WTC11 (cell line): ENCODE measurements around the gene MACROD2. TPM values are rescaled to one million over a fixed set of nuclear protein-coding genes. Genes with fewer than 3 reads are reported as not detected.

ENCODE experiments used
- ATAC-seq: fragments of 200-7000 bp; cut with Tn5 transposase; 2 replicates; pipeline ENCODE4 v1.10.0; 2021; ENCODE audit warnings: mild to moderate bottlenecking, moderate library complexity
- CTCF ChIA-PET: fragments of 300-600 bp; sonication (Branson Sonifier 250); formaldehyde crosslinking; loops from one replicate; lab custom pipeline; 2021; ENCODE audit warnings: antibody characterized with exemption; lab: Charles Lee
- POLR2A ChIA-PET: fragments of 350-600 bp; sonication (Branson Sonifier 250); formaldehyde crosslinking; loops from one replicate; lab custom pipeline; 2021; ENCODE audit warnings: antibody characterized with exemption; lab: Charles Lee
- DNase-seq: peaks from one replicate; pipeline ENCODE4 v3.0.0; 2021; ENCODE audit warnings: low spot score
- H3K27ac Mint-ChIP-seq: 2 replicates; pipeline ENCODE4 v1.8.0; 2021; ENCODE audit warnings: mixed read lengths
- H3K27me3 Mint-ChIP-seq: 2 replicates; pipeline ENCODE4 v1.8.0; 2021; ENCODE audit warnings: low read depth, mild to moderate bottlenecking, moderate library complexity, mixed read lengths
- H3K36me3 Mint-ChIP-seq: 2 replicates; pipeline ENCODE4 v1.8.0; 2021; ENCODE audit warnings: mixed read lengths
- H3K4me1 Mint-ChIP-seq: 2 replicates; pipeline ENCODE4 v1.8.0; 2022; ENCODE audit warnings: mixed read lengths
- H3K4me3 Mint-ChIP-seq: 2 replicates; pipeline ENCODE4 v1.8.0; 2021; ENCODE audit warnings: mild to moderate bottlenecking, moderate library complexity, mixed read lengths
- H3K9me3 Mint-ChIP-seq: 2 replicates; pipeline ENCODE4 v1.8.0; 2021; ENCODE audit warnings: mixed read lengths
- EMX1 ChIP-seq: fragments of 250-450 bp; sonication (Bioruptor Pico); IDR thresholded peaks from 2 replicates; pipeline ENCODE4 v1.8.0; 2021; ENCODE audit warnings: mild to moderate bottlenecking
- MXD4 ChIP-seq: fragments of 250-450 bp; sonication (Bioruptor Pico); IDR thresholded peaks from 2 replicates; pipeline ENCODE4 v1.8.0; 2021; ENCODE audit warnings: mild to moderate bottlenecking, moderate library complexity, borderline replicate concordance
- RORB ChIP-seq: fragments of 250-450 bp; sonication (Bioruptor Pico); IDR thresholded peaks from 2 replicates; pipeline ENCODE4 v1.9.0; 2021; ENCODE audit warnings: mild to moderate bottlenecking
- SOX15 ChIP-seq: fragments of 250-450 bp; sonication (Bioruptor Pico); IDR thresholded peaks from 2 replicates; pipeline ENCODE4 v1.9.0; 2021; ENCODE audit warnings: mild to moderate bottlenecking
- TEAD1 ChIP-seq: sonication (generic); formaldehyde crosslinking; IDR thresholded peaks from 2 replicates; pipeline ENCODE4 v1.8.0; 2022; ENCODE audit warnings: mild to moderate bottlenecking, missing genetic modification reagents
- ZNF121 ChIP-seq: sonication (generic); formaldehyde crosslinking; IDR thresholded peaks from 2 replicates; pipeline ENCODE4 v1.8.0; 2023; ENCODE audit warnings: missing genetic modification reagents
- ZNF423 ChIP-seq: fragments of 250-450 bp; sonication (Bioruptor Pico); IDR thresholded peaks from 2 replicates; pipeline ENCODE4 v2.1.2; 2022; ENCODE audit warnings: mild to moderate bottlenecking, moderate library complexity
- ZNF671 ChIP-seq: fragments of 250-450 bp; sonication (Bioruptor Pico); IDR thresholded peaks from 2 replicates; pipeline ENCODE4 v1.8.0; 2021; ENCODE audit warnings: mild to moderate bottlenecking
- total RNA-seq: library from RNA; stranded (reverse); gene quantifications from 3 replicates; pipeline ENCODE4 v1.2.3, GENCODE V29; 2021
- TF ChIP-seq, protein P1 (sequence below): fragments of 250-450 bp; sonication (Bioruptor Pico); IDR thresholded peaks from 2 replicates; pipeline ENCODE4 v1.9.0; 2021; ENCODE audit warnings: mild to moderate bottlenecking
- TF ChIP-seq, protein P2 (sequence below): sonication (generic); formaldehyde crosslinking; IDR thresholded peaks from 2 replicates; pipeline ENCODE4 v1.8.1; 2022; ENCODE audit warnings: missing genetic modification reagents, borderline replicate concordance
- TF ChIP-seq, protein P3 (sequence below): sonication (generic); formaldehyde crosslinking; IDR thresholded peaks from 2 replicates; pipeline ENCODE4 v1.8.1; 2022; ENCODE audit warnings: low read depth, mild to moderate bottlenecking, moderate library complexity, missing genetic modification reagents, borderline replicate concordance
- TF ChIP-seq, protein P4 (sequence below): fragments of 250-450 bp; sonication (Bioruptor Pico); IDR thresholded peaks from 2 replicates; pipeline ENCODE4 v1.9.0; 2021; ENCODE audit warnings: mild to moderate bottlenecking, borderline replicate concordance
- TF ChIP-seq, protein P5 (sequence below): sonication (generic); formaldehyde crosslinking; IDR thresholded peaks from 2 replicates; pipeline ENCODE4 v1.8.1; 2023; ENCODE audit warnings: mild to moderate bottlenecking, missing genetic modification reagents
- TF ChIP-seq, protein P6 (sequence below): sonication (generic); formaldehyde crosslinking; IDR thresholded peaks from 2 replicates; pipeline ENCODE4 v1.8.0; 2023; ENCODE audit warnings: missing genetic modification reagents
- TF ChIP-seq, protein P7 (sequence below): sonication (generic); formaldehyde crosslinking; IDR thresholded peaks from 2 replicates; pipeline ENCODE4 v1.8.1; 2023; ENCODE audit warnings: mild to moderate bottlenecking, missing genetic modification reagents, borderline replicate concordance
- TF ChIP-seq, protein P8 (sequence below): sonication (generic); formaldehyde crosslinking; IDR thresholded peaks from 2 replicates; pipeline ENCODE4 v1.8.1; 2023; ENCODE audit warnings: mild to moderate bottlenecking, missing genetic modification reagents

MACROD2 gene
- total RNA-seq, 1 experiment from 2014 or later: 4.1 TPM

DNA sequence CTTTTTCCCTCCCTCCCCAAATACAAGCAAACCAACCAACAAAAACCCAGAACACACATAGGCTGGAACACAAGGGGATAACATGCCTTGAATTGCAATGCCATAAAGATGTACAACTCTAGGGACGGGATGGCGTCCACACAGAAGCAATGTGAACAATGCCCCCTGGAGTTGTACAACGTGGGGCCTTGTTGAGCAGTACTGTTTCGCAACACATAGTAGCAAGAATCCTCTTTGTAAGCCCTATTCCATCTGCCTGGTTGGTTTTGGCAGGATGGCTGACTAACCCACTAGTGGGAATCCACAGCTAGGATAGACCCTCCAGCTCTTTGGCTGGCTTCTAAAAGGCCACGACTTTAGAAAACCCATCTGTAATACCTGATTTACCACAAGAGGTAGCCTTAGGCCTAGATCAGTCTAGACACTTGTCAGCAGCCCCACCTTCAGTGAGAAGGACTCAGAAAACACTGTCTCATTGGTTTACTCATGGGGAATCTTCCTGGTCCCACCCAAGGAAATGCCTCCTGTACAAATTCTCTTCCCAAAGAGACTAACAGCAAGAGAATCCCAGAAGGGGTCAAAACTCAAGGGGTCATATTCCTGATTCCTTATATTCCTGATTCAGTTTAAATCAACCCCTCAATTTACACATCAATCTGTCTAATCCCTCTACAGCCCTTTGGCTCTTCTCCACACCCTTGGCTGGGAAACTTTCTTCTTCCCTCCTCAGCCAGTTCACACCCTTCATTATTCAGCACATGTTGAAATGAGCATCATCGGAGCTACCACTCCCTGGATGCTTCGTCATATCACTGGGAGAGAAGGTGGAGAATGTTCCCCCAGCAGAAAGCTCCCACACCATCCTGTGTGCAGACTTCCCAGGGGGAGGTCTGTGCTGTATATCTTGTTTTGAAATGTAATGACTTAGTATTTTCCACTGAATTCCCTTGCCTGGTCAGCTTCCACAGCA, 964.5 kb downstream of the MACROD2 start (continued):
- TF ChIP-seq, protein P1, sequence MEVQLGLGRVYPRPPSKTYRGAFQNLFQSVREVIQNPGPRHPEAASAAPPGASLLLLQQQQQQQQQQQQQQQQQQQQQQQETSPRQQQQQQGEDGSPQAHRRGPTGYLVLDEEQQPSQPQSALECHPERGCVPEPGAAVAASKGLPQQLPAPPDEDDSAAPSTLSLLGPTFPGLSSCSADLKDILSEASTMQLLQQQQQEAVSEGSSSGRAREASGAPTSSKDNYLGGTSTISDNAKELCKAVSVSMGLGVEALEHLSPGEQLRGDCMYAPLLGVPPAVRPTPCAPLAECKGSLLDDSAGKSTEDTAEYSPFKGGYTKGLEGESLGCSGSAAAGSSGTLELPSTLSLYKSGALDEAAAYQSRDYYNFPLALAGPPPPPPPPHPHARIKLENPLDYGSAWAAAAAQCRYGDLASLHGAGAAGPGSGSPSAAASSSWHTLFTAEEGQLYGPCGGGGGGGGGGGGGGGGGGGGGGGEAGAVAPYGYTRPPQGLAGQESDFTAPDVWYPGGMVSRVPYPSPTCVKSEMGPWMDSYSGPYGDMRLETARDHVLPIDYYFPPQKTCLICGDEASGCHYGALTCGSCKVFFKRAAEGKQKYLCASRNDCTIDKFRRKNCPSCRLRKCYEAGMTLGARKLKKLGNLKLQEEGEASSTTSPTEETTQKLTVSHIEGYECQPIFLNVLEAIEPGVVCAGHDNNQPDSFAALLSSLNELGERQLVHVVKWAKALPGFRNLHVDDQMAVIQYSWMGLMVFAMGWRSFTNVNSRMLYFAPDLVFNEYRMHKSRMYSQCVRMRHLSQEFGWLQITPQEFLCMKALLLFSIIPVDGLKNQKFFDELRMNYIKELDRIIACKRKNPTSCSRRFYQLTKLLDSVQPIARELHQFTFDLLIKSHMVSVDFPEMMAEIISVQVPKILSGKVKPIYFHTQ (CRISPR knock-in tag): no peak
- TF ChIP-seq, protein P2, sequence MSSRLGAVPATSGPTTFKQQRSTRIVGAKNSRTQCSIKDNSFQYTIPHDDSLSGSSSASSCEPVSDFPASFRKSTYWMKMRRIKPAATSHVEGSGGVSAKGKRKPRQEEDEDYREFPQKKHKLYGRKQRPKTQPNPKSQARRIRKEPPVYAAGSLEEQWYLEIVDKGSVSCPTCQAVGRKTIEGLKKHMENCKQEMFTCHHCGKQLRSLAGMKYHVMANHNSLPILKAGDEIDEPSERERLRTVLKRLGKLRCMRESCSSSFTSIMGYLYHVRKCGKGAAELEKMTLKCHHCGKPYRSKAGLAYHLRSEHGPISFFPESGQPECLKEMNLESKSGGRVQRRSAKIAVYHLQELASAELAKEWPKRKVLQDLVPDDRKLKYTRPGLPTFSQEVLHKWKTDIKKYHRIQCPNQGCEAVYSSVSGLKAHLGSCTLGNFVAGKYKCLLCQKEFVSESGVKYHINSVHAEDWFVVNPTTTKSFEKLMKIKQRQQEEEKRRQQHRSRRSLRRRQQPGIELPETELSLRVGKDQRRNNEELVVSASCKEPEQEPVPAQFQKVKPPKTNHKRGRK (CRISPR knock-in tag): no peak
- no peak for TF ChIP-seq EMX1
- TF ChIP-seq, protein P3, sequence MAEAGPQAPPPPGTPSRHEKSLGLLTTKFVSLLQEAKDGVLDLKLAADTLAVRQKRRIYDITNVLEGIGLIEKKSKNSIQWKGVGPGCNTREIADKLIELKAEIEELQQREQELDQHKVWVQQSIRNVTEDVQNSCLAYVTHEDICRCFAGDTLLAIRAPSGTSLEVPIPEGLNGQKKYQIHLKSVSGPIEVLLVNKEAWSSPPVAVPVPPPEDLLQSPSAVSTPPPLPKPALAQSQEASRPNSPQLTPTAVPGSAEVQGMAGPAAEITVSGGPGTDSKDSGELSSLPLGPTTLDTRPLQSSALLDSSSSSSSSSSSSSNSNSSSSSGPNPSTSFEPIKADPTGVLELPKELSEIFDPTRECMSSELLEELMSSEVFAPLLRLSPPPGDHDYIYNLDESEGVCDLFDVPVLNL (CRISPR knock-in tag): no peak
- no peak for TF ChIP-seq ZNF671 (CRISPR knock-in tag)

DNA sequence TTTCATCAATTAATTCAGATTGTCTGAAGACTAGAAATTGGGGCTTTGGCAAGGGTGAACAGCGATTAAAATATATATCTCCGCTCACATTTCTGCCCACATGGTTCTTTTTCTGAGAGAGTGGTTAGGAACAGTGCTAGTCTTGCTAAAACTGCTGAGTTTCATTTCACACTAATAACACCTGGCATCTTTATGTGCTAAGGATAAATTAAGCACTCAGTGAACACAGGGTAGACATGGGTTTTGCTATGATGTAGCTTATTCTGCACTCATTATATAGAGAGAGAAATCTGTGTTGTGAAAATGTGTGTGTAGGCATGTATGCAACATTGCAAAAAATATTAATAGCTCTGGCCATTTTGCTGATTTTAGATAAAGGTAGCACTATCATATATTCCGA, 965.5 kb downstream of the MACROD2 start:
- no peak for ATAC-seq
- TF ChIP-seq, protein P4, sequence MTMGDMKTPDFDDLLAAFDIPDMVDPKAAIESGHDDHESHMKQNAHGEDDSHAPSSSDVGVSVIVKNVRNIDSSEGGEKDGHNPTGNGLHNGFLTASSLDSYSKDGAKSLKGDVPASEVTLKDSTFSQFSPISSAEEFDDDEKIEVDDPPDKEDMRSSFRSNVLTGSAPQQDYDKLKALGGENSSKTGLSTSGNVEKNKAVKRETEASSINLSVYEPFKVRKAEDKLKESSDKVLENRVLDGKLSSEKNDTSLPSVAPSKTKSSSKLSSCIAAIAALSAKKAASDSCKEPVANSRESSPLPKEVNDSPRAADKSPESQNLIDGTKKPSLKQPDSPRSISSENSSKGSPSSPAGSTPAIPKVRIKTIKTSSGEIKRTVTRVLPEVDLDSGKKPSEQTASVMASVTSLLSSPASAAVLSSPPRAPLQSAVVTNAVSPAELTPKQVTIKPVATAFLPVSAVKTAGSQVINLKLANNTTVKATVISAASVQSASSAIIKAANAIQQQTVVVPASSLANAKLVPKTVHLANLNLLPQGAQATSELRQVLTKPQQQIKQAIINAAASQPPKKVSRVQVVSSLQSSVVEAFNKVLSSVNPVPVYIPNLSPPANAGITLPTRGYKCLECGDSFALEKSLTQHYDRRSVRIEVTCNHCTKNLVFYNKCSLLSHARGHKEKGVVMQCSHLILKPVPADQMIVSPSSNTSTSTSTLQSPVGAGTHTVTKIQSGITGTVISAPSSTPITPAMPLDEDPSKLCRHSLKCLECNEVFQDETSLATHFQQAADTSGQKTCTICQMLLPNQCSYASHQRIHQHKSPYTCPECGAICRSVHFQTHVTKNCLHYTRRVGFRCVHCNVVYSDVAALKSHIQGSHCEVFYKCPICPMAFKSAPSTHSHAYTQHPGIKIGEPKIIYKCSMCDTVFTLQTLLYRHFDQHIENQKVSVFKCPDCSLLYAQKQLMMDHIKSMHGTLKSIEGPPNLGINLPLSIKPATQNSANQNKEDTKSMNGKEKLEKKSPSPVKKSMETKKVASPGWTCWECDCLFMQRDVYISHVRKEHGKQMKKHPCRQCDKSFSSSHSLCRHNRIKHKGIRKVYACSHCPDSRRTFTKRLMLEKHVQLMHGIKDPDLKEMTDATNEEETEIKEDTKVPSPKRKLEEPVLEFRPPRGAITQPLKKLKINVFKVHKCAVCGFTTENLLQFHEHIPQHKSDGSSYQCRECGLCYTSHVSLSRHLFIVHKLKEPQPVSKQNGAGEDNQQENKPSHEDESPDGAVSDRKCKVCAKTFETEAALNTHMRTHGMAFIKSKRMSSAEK (CRISPR knock-in tag): no peak
- no peak for TF ChIP-seq SOX15 (CRISPR knock-in tag)
- no peak for TF ChIP-seq ZNF423 (CRISPR knock-in tag)
- TF ChIP-seq RORB (CRISPR knock-in tag): no peak
- no peak for TF ChIP-seq ZNF121
- no peak for TF ChIP-seq TEAD1 (CRISPR knock-in tag)
- TF ChIP-seq, protein P5, sequence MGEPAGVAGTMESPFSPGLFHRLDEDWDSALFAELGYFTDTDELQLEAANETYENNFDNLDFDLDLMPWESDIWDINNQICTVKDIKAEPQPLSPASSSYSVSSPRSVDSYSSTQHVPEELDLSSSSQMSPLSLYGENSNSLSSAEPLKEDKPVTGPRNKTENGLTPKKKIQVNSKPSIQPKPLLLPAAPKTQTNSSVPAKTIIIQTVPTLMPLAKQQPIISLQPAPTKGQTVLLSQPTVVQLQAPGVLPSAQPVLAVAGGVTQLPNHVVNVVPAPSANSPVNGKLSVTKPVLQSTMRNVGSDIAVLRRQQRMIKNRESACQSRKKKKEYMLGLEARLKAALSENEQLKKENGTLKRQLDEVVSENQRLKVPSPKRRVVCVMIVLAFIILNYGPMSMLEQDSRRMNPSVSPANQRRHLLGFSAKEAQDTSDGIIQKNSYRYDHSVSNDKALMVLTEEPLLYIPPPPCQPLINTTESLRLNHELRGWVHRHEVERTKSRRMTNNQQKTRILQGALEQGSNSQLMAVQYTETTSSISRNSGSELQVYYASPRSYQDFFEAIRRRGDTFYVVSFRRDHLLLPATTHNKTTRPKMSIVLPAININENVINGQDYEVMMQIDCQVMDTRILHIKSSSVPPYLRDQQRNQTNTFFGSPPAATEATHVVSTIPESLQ: no peak
- TF ChIP-seq, protein P6, sequence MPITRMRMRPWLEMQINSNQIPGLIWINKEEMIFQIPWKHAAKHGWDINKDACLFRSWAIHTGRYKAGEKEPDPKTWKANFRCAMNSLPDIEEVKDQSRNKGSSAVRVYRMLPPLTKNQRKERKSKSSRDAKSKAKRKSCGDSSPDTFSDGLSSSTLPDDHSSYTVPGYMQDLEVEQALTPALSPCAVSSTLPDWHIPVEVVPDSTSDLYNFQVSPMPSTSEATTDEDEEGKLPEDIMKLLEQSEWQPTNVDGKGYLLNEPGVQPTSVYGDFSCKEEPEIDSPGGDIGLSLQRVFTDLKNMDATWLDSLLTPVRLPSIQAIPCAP: no peak
- TF ChIP-seq, protein P7, sequence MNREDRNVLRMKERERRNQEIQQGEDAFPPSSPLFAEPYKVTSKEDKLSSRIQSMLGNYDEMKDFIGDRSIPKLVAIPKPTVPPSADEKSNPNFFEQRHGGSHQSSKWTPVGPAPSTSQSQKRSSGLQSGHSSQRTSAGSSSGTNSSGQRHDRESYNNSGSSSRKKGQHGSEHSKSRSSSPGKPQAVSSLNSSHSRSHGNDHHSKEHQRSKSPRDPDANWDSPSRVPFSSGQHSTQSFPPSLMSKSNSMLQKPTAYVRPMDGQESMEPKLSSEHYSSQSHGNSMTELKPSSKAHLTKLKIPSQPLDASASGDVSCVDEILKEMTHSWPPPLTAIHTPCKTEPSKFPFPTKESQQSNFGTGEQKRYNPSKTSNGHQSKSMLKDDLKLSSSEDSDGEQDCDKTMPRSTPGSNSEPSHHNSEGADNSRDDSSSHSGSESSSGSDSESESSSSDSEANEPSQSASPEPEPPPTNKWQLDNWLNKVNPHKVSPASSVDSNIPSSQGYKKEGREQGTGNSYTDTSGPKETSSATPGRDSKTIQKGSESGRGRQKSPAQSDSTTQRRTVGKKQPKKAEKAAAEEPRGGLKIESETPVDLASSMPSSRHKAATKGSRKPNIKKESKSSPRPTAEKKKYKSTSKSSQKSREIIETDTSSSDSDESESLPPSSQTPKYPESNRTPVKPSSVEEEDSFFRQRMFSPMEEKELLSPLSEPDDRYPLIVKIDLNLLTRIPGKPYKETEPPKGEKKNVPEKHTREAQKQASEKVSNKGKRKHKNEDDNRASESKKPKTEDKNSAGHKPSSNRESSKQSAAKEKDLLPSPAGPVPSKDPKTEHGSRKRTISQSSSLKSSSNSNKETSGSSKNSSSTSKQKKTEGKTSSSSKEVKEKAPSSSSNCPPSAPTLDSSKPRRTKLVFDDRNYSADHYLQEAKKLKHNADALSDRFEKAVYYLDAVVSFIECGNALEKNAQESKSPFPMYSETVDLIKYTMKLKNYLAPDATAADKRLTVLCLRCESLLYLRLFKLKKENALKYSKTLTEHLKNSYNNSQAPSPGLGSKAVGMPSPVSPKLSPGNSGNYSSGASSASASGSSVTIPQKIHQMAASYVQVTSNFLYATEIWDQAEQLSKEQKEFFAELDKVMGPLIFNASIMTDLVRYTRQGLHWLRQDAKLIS (CRISPR knock-in tag): no peak
- TF ChIP-seq MXD4 (CRISPR knock-in tag): no peak
- TF ChIP-seq EMX1: no peak
- TF ChIP-seq, protein P8, sequence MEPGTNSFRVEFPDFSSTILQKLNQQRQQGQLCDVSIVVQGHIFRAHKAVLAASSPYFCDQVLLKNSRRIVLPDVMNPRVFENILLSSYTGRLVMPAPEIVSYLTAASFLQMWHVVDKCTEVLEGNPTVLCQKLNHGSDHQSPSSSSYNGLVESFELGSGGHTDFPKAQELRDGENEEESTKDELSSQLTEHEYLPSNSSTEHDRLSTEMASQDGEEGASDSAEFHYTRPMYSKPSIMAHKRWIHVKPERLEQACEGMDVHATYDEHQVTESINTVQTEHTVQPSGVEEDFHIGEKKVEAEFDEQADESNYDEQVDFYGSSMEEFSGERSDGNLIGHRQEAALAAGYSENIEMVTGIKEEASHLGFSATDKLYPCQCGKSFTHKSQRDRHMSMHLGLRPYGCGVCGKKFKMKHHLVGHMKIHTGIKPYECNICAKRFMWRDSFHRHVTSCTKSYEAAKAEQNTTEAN (CRISPR knock-in tag): no peak

More for the DNA sequence above, 965.5 kb downstream of the MACROD2 start:
- H3K27me3 Mint-ChIP-seq: no peaks in the 10 kb centered on the region
- ChIA-PET CTCF (no interaction called here), POLR2A (no interaction called here)
- H3K9me3 Mint-ChIP-seq: peaks cover 6% of the 10 kb centered on the region; the same call in 1 of the 2 replicates
- no peak for DNase-seq
- H3K36me3 Mint-ChIP-seq: no peaks in the 10 kb centered on the region
- no peak overlapping the region for H3K4me3 Mint-ChIP-seq
- H3K4me1 Mint-ChIP-seq: peaks cover 25% of the 10 kb centered on the region
- H3K27ac Mint-ChIP-seq: no peak overlapping the region
